HG03439 (cell line): ENCODE data around the gene DRAM2.
A peak's percentile ranks its signal among the peaks of the same experiment; 100 is the strongest.

Experiments
- ATAC-seq: cut with Tn5 transposase; IDR thresholded peaks from one replicate; pipeline ENCODE4 v1.9.1; 2021; ENCODE audit warnings: mild to moderate bottlenecking, moderate library complexity; ENCODE audit not compliant: unreplicated experiment

DRAM2 gene

GRCh38 chr1:111139956-111140679 is at the start of gene DRAM2, which contains the start of gene CEPT1:
DRAM2 (minus strand) TSS chr1:111140093; CDS start chr1:111131554, 8,539 bp downstream.
CEPT1 (plus strand) TSS chr1:111140223; CDS start chr1:111147715, 7,492 bp downstream.
- ATAC-seq, result peak; percentile 73

GRCh38 chr1:111184663-111185062 is 44.8 kb upstream of the DRAM2 start:
- ATAC-seq, result no peak

- no peak for ATAC-seq
These were observed 43.6 kb upstream of the DRAM2 start for GRCh38 chr1:111183308-111184069.

- no peak for ATAC-seq
These were observed 42.2 kb upstream of the DRAM2 start for GRCh38 chr1:111182052-111182451.

GRCh38 chr1:111179968-111180533 is 40.2 kb upstream of the DRAM2 start:
- ATAC-seq, result no peak

- ATAC-seq, result no peak
These were observed 36.8 kb upstream of the DRAM2 start for GRCh38 chr1:111176678-111177077.

GRCh38 chr1:111175349-111175748 is 35.5 kb upstream of the DRAM2 start:
- ATAC-seq, result no peak

GRCh38 chr1:111174070-111174469 is 34.2 kb upstream of the DRAM2 start:
- no peak for ATAC-seq

- ATAC-seq, result no peak
These were observed 32.6 kb upstream of the DRAM2 start for GRCh38 chr1:111172463-111172862.

GRCh38 chr1:111164151-111164550 is 24.3 kb upstream of the DRAM2 start:
- no peak for ATAC-seq

- no peak for ATAC-seq
These were observed 23.5 kb upstream of the DRAM2 start for GRCh38 chr1:111163363-111163762.

- ATAC-seq, result no peak
These were observed 22.6 kb upstream of the DRAM2 start for GRCh38 chr1:111162488-111162880.

- ATAC-seq, result no peak
These were observed 22.1 kb upstream of the DRAM2 start for GRCh38 chr1:111161843-111162487.

- ATAC-seq, result no peak
These were observed 17.5 kb upstream of the DRAM2 start for GRCh38 chr1:111157431-111157830.

GRCh38 chr1:111154021-111154999 is 14.4 kb upstream of the DRAM2 start:
- ATAC-seq, result no peak

- ATAC-seq, result no peak
These were observed 11.9 kb upstream of the DRAM2 start for GRCh38 chr1:111151838-111152237.

GRCh38 chr1:111148376-111148881 is 8.5 kb upstream of the DRAM2 start:
- no peak for ATAC-seq

- no peak for ATAC-seq
These were observed 8.1 kb upstream of the DRAM2 start for GRCh38 chr1:111147948-111148347.

GRCh38 chr1:111145963-111146768 is 6.3 kb upstream of the DRAM2 start:
- ATAC-seq, result no peak
